H1 (cell line): ENCODE data around the gene CTSK. TPM values are rescaled to one million over a fixed set of nuclear protein-coding genes. Genes with fewer than 3 reads are reported as not detected.

Source experiments
- CTCF ChIA-PET: fragments of 300-600 bp; sonication (Branson Sonifier 250); formaldehyde crosslinking; loops from one replicate; lab custom pipeline; 2021; ENCODE audit not compliant: partially characterized antibody; lab: Charles Lee
- POLR2A ChIA-PET: fragments of 300-600 bp; sonication (Branson Sonifier 250); formaldehyde crosslinking; loops from one replicate; lab custom pipeline; 2021; ENCODE audit warnings: inconsistent platforms; ENCODE audit not compliant: partially characterized antibody; lab: Charles Lee
- DNase-seq, 2 experiments: peaks; one replicate each; pipeline versions ENCODE4 v3.0.0 to v3.0.0-alpha.2; 2010 to 2022; ENCODE audit warnings: low spot score in 2 of 2, low read depth in 1 of 2, mixed read lengths in 1 of 2
- FAIRE-seq: peaks from 2 replicates; lab custom pipeline; 2011; peaks lifted over from hg19 to GRCh38; lab: Jason Lieb, UNC
- H2AFZ ChIP-seq: 2 replicates; pipeline ENCODE4 v1.8.1; 2012; ENCODE audit warnings: low read length, inconsistent platforms
- H2AK5ac ChIP-seq: 2 replicates; pipeline ENCODE4 v1.6.1; 2013; ENCODE audit warnings: low read depth, low read length
- H2BK120ac ChIP-seq: replicated peaks from 2 replicates; pipeline ENCODE3; 2013; ENCODE audit warnings: low read depth, low read length, inconsistent platforms
- H2BK12ac ChIP-seq: 2 replicates; pipeline ENCODE4 v1.6.1; 2013; ENCODE audit warnings: low read depth, low read length
- H2BK15ac ChIP-seq: 2 replicates; pipeline ENCODE4 v1.6.1; 2013; ENCODE audit warnings: low read length
- H2BK20ac ChIP-seq: 2 replicates; pipeline ENCODE4 v1.6.1; 2013; ENCODE audit warnings: low read length
- H2BK5ac ChIP-seq: 2 replicates; pipeline ENCODE4 v1.6.1; 2013; ENCODE audit warnings: low read depth, low read length
- H3K14ac ChIP-seq: 2 replicates; pipeline ENCODE4 v1.6.1; 2013; ENCODE audit warnings: inconsistent platforms; ENCODE audit not compliant: insufficient read length
- H3K18ac ChIP-seq: 2 replicates; pipeline ENCODE4 v1.6.1; 2013; ENCODE audit warnings: low read length; ENCODE audit errors: extremely low read depth
- H3K23ac ChIP-seq: 2 replicates; pipeline ENCODE4 v1.6.1; 2013; ENCODE audit warnings: inconsistent platforms; ENCODE audit not compliant: insufficient read length
- H3K23me2 ChIP-seq: 2 replicates; pipeline ENCODE4 v1.6.1; 2013; ENCODE audit warnings: low read depth, low read length
- H3K27ac ChIP-seq: 2 replicates; pipeline ENCODE4 v1.6.1; 2011; ENCODE audit warnings: low read depth, low read length, inconsistent platforms
- H3K27me3 ChIP-seq, 4 experiments: replicated peaks in 1 of 4; 1 replicate in 1 of 4; 2 replicates in 3 of 4; pipeline versions ENCODE4 v1.6.1 to v1.8.1; 2011 to 2013; ENCODE audit warnings: low read length in 3 of 4, mild to moderate bottlenecking in 3 of 4, inconsistent platforms in 2 of 4, mixed read lengths in 2 of 4, moderate library complexity in 1 of 4; ENCODE audit not compliant: control insufficient read depth in 3 of 4, insufficient read depth in 3 of 4; ENCODE audit errors: extremely low read depth in 1 of 4
- H3K36me3 ChIP-seq, 4 experiments: 2 replicates each; pipeline versions ENCODE4 v1.6.1 to v1.8.1; 2011 to 2013; ENCODE audit warnings: mild to moderate bottlenecking in 4 of 4, low read length in 3 of 4, moderate library complexity in 2 of 4, control low read depth in 1 of 4, inconsistent platforms in 1 of 4; ENCODE audit not compliant: insufficient read depth in 4 of 4, control insufficient read depth in 2 of 4
- H3K4ac ChIP-seq: replicated peaks from 2 replicates; pipeline ENCODE3; 2013; ENCODE audit warnings: low read length, low read depth, mixed read lengths, inconsistent platforms; ENCODE audit not compliant: insufficient read length
- H3K4me1 ChIP-seq, 4 experiments: replicated peaks in 1 of 4; 1 replicate in 1 of 4; 2 replicates in 3 of 4; pipeline versions ENCODE4 v1.6.1 to v1.8.1; 2011 to 2013; ENCODE audit warnings: low read length in 3 of 4, inconsistent platforms in 2 of 4, mixed read lengths in 1 of 4; ENCODE audit not compliant: insufficient read depth in 4 of 4, control insufficient read depth in 3 of 4
- H3K4me2 ChIP-seq, 2 experiments: 2 replicates each; pipeline versions ENCODE4 v1.6.1 to v1.8.1; 2011 to 2013; ENCODE audit warnings: low read depth in 2 of 2, low read length in 2 of 2, control low read depth in 1 of 2, inconsistent platforms in 1 of 2, mild to moderate bottlenecking in 1 of 2; ENCODE audit not compliant: insufficient read depth in 1 of 2
- H3K4me3 ChIP-seq, 4 experiments: fragments of 200-600, 300-600 bp in 1 of 4; sonication (generic), shearing (Covaris generic), sonication (Bioruptor Twin) in 1 of 4; 2 replicates each; pipeline versions ENCODE4 v1.5.1 to v1.8.1; 2011 to 2016; ENCODE audit warnings: low read length in 4 of 4, low read depth in 3 of 4, control low read depth in 2 of 4, inconsistent platforms in 2 of 4, mild to moderate bottlenecking in 2 of 4, mixed read lengths in 1 of 4, moderate library complexity in 1 of 4; ENCODE audit not compliant: insufficient read depth in 2 of 4; ENCODE audit errors: extremely low read depth in 1 of 4
- H3K56ac ChIP-seq: replicated peaks from 2 replicates; pipeline ENCODE3; 2013; ENCODE audit warnings: low read depth, mild to moderate bottlenecking, mixed read lengths, low read length, inconsistent platforms; ENCODE audit not compliant: insufficient read length
- H3K79me1 ChIP-seq: 2 replicates; pipeline ENCODE4 v1.6.1; 2013; ENCODE audit warnings: low read depth, low read length, control low read depth
- H3K79me2 ChIP-seq, 2 experiments: 2 replicates each; pipeline versions ENCODE4 v1.6.1 to v1.8.1; 2012 to 2013; ENCODE audit warnings: low read length in 2 of 2, mild to moderate bottlenecking in 2 of 2, inconsistent platforms in 1 of 2; ENCODE audit not compliant: insufficient read depth in 2 of 2, control insufficient read depth in 1 of 2
- H3K9ac ChIP-seq, 4 experiments: replicated peaks in 1 of 4; 1 replicate in 1 of 4; 2 replicates in 3 of 4; pipeline versions ENCODE4 v1.6.1 to v1.8.1; 2011 to 2013; ENCODE audit warnings: low read depth in 3 of 4, low read length in 3 of 4, control low read depth in 2 of 4, mild to moderate bottlenecking in 2 of 4, moderate library complexity in 2 of 4, inconsistent platforms in 1 of 4; ENCODE audit errors: extremely low read depth in 1 of 4
- H3K9me3 ChIP-seq, 2 experiments: 2 replicates each; pipeline versions ENCODE4 v1.6.1 to v1.8.1; 2012 to 2013; ENCODE audit warnings: mild to moderate bottlenecking in 2 of 2, moderate library complexity in 2 of 2, control low read depth in 1 of 2, inconsistent platforms in 1 of 2, low read depth in 1 of 2, low read length in 1 of 2, mixed read lengths in 1 of 2; ENCODE audit not compliant: insufficient read depth in 2 of 2
- H4K20me1 ChIP-seq, 2 experiments: replicated peaks in 1 of 2; 2 replicates each; pipeline versions ENCODE3 to v1.8.1; 2011 to 2013; ENCODE audit warnings: inconsistent platforms in 2 of 2, low read length in 2 of 2, mild to moderate bottlenecking in 1 of 2; ENCODE audit not compliant: insufficient read depth in 2 of 2, control insufficient read depth in 1 of 2
- H4K5ac ChIP-seq: 2 replicates; pipeline ENCODE4 v1.6.1; 2013; ENCODE audit warnings: low read length, low read depth, mixed read lengths, inconsistent platforms; ENCODE audit not compliant: insufficient read length
- H4K8ac ChIP-seq: 2 replicates; pipeline ENCODE4 v1.8.0; 2013; ENCODE audit warnings: mild to moderate bottlenecking, moderate library complexity, low read length, inconsistent platforms; ENCODE audit not compliant: insufficient read depth; ENCODE audit errors: extremely low read depth
- H4K91ac ChIP-seq: replicated peaks from 2 replicates; pipeline ENCODE3; 2013; ENCODE audit warnings: low read length, mixed read lengths, inconsistent platforms; ENCODE audit not compliant: insufficient read length
- ASH2L ChIP-seq: fragments of 200-600, 300-600 bp; sonication (generic); IDR thresholded peaks from one replicate; pipeline ENCODE4 v1.7.1; 2017; ENCODE audit warnings: low read length
- CBX5 ChIP-seq: fragments of 300-800, 300-1000 bp; sonication (generic); IDR thresholded peaks from 2 replicates; pipeline ENCODE4 v1.7.1; 2016; ENCODE audit warnings: antibody characterized with exemption, low read length, low read depth
- CHD1 ChIP-seq: IDR thresholded peaks from 2 replicates; pipeline ENCODE4 v1.6.1; 2012; ENCODE audit warnings: low read depth, low read length, improper control_type of control experiment
- E2F6 ChIP-seq: IDR thresholded peaks from 2 replicates; pipeline ENCODE4 v1.6.1; 2012; ENCODE audit warnings: inconsistent platforms
- GTF2F1 ChIP-seq: IDR thresholded peaks from 2 replicates; pipeline ENCODE4 v1.6.1; 2012; ENCODE audit warnings: low read depth, low read length, improper control_type of control experiment, borderline replicate concordance
- JUN ChIP-seq: IDR thresholded peaks from 2 replicates; pipeline ENCODE4 v1.6.1; 2011; ENCODE audit warnings: low read depth, mild to moderate bottlenecking, improper control_type of control experiment, low read length
- NANOG ChIP-seq: IDR thresholded peaks from 2 replicates; pipeline ENCODE4 v1.6.1; 2011; ENCODE audit warnings: low read length, low read depth, mild to moderate bottlenecking, inconsistent platforms; ENCODE audit not compliant: insufficient read depth, poor library complexity, severe bottlenecking
- NRF1 ChIP-seq: IDR thresholded peaks from 2 replicates; pipeline ENCODE4 v1.6.1; 2011; ENCODE audit warnings: mild to moderate bottlenecking, low read depth, low read length, improper control_type of control experiment
- POLR2AphosphoS5 ChIP-seq: IDR thresholded peaks from 2 replicates; pipeline ENCODE4 v1.6.1; 2011; ENCODE audit warnings: low read depth, low read length
- RNF2 ChIP-seq: fragments of 200-900, 300-1000 bp; sonication (generic); IDR thresholded peaks from 2 replicates; pipeline ENCODE4 v1.7.1; 2016; ENCODE audit warnings: borderline replicate concordance, low read depth, mild to moderate bottlenecking, antibody characterized with exemption, low read length; ENCODE audit not compliant: poor library complexity, severe bottlenecking; ENCODE audit errors: missing control alignments
- SIN3A ChIP-seq, 2 experiments: IDR thresholded peaks in 1 of 2; conservative IDR thresholded peaks in 1 of 2; 2 replicates each; pipeline ENCODE4 v1.6.1; 2011 to 2012; ENCODE audit warnings: low read length in 2 of 2, improper control_type of control experiment in 1 of 2, low read depth in 1 of 2, mild to moderate bottlenecking in 1 of 2
- TEAD4 ChIP-seq: IDR thresholded peaks from 2 replicates; pipeline ENCODE4 v1.6.1; 2012; ENCODE audit warnings: low read depth, low read length, inconsistent platforms, mixed read lengths
- ZNF274 ChIP-seq: IDR thresholded peaks from 2 replicates; pipeline ENCODE4 v1.7.0; 2012; ENCODE audit warnings: low read length, borderline replicate concordance; ENCODE audit errors: extremely low read depth
- WGBS, 2 experiments: shearing (Covaris generic) in 1 of 2; methylation state at CpG; one replicate each; pipeline versions ENCODE4 v1.1.6 to v1.1.7; 2013 to 2015; ENCODE audit warnings: low lambda C conversion rate in 2 of 2, mixed read lengths in 2 of 2, inconsistent platforms in 1 of 2, low coverage in 1 of 2, missing lambda C conversion rate in 1 of 2; ENCODE audit not compliant: insufficient replicate concordance in 2 of 2, insufficient coverage in 1 of 2, insufficient read length in 1 of 2; ENCODE audit errors: extremely low coverage in 1 of 2, missing lambda C conversion rate in 1 of 2; 5-methylcytosine and 5-hydroxymethylcytosine counted together
- polyA plus RNA-seq, 7 experiments: library from polyadenylated mRNA; depleted of rRNA in 3 of 7; stranded (reverse) in 5 of 7; unstranded in 2 of 7; fragments of >200 nt in 5 of 7; fragments of 200-250 nt in 2 of 7; gene quantifications; 1 replicate in 5 of 7; 2 replicates in 1 of 7; 4 replicates in 1 of 7; pipeline versions ENCODE4 v1.2.1 to v1.2.3, GENCODE V29; 2011 to 2013; ENCODE audit warnings: missing spikeins in 2 of 7, mixed read lengths in 2 of 7
- total RNA-seq: library from RNA; stranded (reverse); fragmentation: NEBNext Ultra II Directional; extraction: Animal tissue kit (Norgen Biotek cat#: 25700); gene quantifications from 2 replicates; pipeline ENCODE4 v1.2.1, GENCODE V29; 2021

CTSK gene
- total and polyA plus RNA-seq, 2 of the 8 experiments (the other 6 are each of a cell fraction or from before 2014, with no cell fraction given) = 2.7 to 4.2 TPM

- Histone ChIP-seq H3K27me3 (no peaks in the 10 kb centered on the region), H2BK15ac (no peak overlapping the region), H4K91ac (no peak overlapping the region), H4K20me1 (no peaks in the 10 kb centered on the region), H3K4ac (no peak overlapping the region), H3K4me2 (no peak overlapping the region), H2AFZ (no peak overlapping the region), H3K79me2 (no peaks in the 10 kb centered on the region), H4K5ac (no peak overlapping the region), H3K79me1 (no peaks in the 10 kb centered on the region), H3K4me1 (no peaks in the 10 kb centered on the region), H3K9ac (no peak overlapping the region), H2BK5ac (no peak overlapping the region), H3K9me3 (no peaks in the 10 kb centered on the region), H3K14ac (no peak overlapping the region), H3K4me3 (no peak overlapping the region), H2BK12ac (no peak overlapping the region), H4K8ac (no peak overlapping the region), H3K18ac (no peak overlapping the region), H3K23me2 (no peaks in the 10 kb centered on the region), H2AK5ac (no peak overlapping the region), H2BK120ac (no peak overlapping the region), H3K23ac (no peak overlapping the region), H3K27ac (no peak overlapping the region), H3K56ac (no peak overlapping the region), H2BK20ac (no peak overlapping the region), H3K36me3 (peaks cover 9 to 37% (median 24%) of the 10 kb centered on the region in 4 experiments)
- WGBS, 2 experiments = 96% methylated on average over 4 of the region's 4 CpGs; no CpG with 5 or more reads in 1 of the 2 experiments
- ChIA-PET CTCF (interaction anchor here (0.8 to 1.4 kb wide), 3 partner anchors 10 to 701 kb away, joined by 3 to 8 read pairs (median 4); partner anchors contain the start of gene ENSA), POLR2A (interaction anchor here (1.1 to 1.3 kb wide), 2 partner anchors 12 to 210 kb away, joined by 3 to 4 read pairs; no protein-coding TSS in a partner anchor)
- DNase-seq (no peak), FAIRE-seq (no peak)
- TF ChIP-seq NANOG = no peak
- no peak for TF ChIP-seq RNF2
- TF ChIP-seq TEAD4 = no peak
- no peak for TF ChIP-seq JUN
- TF ChIP-seq CHD1 = no peak
- TF ChIP-seq SIN3A (conservative IDR thresholded peaks at IDR 0.05 in 1 of 2, IDR thresholded peaks at IDR 0.05 in 1 of 2; ENCODE audit: low read depth in 1 of 2, low read length in 2 of 2) = no peak
- no peak for TF ChIP-seq E2F6
- no peak for TF ChIP-seq CBX5
- no peak for TF ChIP-seq GTF2F1
- TF ChIP-seq POLR2AphosphoS5 = no peak
- no peak for TF ChIP-seq ZNF274
- no peak for TF ChIP-seq NRF1
- TF ChIP-seq ASH2L = no peak
These were observed 7.8 kb upstream of the CTSK start for GRCh38 chr1:150815871-150816270.
